Vagina (tissue), 2 donors: Measurements from ENCODE around the gene INO80C.

Experiments
- POLR2AphosphoS5 ChIP-seq, 2 donors: sonication (generic); formaldehyde crosslinking; IDR thresholded peaks; one replicate each; pipeline ENCODE4 v1.9.0; 2017; ENCODE audit warnings: antibody characterized with exemption in 2 of 2, mild to moderate bottlenecking in 2 of 2, low read depth in 1 of 2; ENCODE audit not compliant: insufficient read depth in 1 of 2
- TF ChIP-seq, protein P1 (sequence below), 3 experiments: fragments of 450-650 bp in 2 of 3; fragments of 200-600 bp in 1 of 3; sonication (generic) in 1 of 3; IDR thresholded peaks; one replicate each; pipeline ENCODE4 v1.5.1; 2017 to 2019; ENCODE audit warnings: antibody characterized with exemption in 3 of 3, mild to moderate bottlenecking in 2 of 3, moderate library complexity in 2 of 3

DNA sequence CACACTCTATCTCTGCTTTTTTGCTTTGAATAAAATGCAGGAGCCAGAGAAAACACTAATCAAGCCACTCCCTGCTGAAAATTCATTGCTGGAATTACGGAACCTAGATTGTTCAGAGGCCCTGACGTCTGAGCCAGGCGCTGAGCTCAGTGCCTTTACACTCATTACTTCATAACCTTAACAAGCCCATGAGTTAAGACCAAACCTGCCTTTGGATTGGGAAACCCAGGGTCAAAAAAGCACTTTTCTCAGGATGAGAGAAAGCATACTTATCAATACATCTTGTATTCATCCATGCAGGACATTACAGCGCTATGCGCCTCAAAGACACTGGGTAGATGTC lies 762 bp downstream of the INO80C start:
- no peak for TF ChIP-seq POLR2AphosphoS5 (IDR thresholded peaks at IDR 0.05; ENCODE audit: insufficient read depth in 1 of 2, low read depth in 1 of 2)
- TF ChIP-seq, protein P1, sequence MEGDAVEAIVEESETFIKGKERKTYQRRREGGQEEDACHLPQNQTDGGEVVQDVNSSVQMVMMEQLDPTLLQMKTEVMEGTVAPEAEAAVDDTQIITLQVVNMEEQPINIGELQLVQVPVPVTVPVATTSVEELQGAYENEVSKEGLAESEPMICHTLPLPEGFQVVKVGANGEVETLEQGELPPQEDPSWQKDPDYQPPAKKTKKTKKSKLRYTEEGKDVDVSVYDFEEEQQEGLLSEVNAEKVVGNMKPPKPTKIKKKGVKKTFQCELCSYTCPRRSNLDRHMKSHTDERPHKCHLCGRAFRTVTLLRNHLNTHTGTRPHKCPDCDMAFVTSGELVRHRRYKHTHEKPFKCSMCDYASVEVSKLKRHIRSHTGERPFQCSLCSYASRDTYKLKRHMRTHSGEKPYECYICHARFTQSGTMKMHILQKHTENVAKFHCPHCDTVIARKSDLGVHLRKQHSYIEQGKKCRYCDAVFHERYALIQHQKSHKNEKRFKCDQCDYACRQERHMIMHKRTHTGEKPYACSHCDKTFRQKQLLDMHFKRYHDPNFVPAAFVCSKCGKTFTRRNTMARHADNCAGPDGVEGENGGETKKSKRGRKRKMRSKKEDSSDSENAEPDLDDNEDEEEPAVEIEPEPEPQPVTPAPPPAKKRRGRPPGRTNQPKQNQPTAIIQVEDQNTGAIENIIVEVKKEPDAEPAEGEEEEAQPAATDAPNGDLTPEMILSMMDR (IDR thresholded peaks at IDR 0.05), result no peak
